Sciatic nerve (tissue), 2 donors: Measurements from ENCODE around the gene ADSL. TPM values are rescaled to one million over a fixed set of nuclear protein-coding genes. Genes with fewer than 3 reads are reported as not detected.
A peak's percentile ranks its signal among the peaks of the same experiment; 100 is the strongest.

Experiments
- ATAC-seq: fragments of 200-7000 bp; cut with Tn5 transposase; one replicate; pipeline ENCODE4 v1.9.1; 2020; ENCODE audit warnings: mild to moderate bottlenecking, moderate library complexity
- DNase-seq: peaks from one replicate; pipeline ENCODE4 v3.0.0-alpha.2; 2020; ENCODE audit warnings: low spot score
- intact Hi-C: fragments of 100-400 bp; cut with DNase I; formaldehyde crosslinking; loops from one replicate; pipeline ENCODE4 v1.14.2; 2022
- total RNA-seq: library from RNA; stranded (reverse); fragmentation: NEBNext Ultra II Directional; extraction: Animal tissue kit (Norgen Biotek cat#: 25700); gene quantifications from one replicate; pipeline ENCODE4 v1.2.1, GENCODE V29; 2021
- donor health status: DM: no; HTN: no; CAD: no.
- donor health status: DM: no; HTN: no; CAD: no.

The ADSL gene
- total RNA-seq, 1 donor from 2014 or later, result 32.8 TPM

DNA sequence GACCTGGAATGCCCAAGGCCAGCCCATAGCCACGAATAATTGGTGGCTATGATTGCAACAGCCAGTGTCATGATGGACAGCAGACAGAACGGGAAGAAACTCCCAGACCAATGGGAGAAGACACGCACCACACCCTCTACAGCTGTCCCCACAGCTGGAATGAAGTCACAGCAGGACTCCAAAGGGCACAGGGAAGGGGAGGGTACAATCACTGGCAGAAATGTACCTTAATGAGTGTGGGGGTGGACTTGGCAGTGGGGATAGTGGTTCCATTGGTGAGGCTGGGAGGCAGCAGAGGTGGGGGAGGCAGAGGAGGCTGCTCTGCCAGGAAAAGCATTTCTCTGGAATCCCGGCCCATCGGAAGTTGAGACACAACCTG lies 77.0 kb downstream of the ADSL start:
- intact Hi-C loops, result no loop called here
- ATAC-seq (no peak), DNase-seq (no peak)

DNA sequence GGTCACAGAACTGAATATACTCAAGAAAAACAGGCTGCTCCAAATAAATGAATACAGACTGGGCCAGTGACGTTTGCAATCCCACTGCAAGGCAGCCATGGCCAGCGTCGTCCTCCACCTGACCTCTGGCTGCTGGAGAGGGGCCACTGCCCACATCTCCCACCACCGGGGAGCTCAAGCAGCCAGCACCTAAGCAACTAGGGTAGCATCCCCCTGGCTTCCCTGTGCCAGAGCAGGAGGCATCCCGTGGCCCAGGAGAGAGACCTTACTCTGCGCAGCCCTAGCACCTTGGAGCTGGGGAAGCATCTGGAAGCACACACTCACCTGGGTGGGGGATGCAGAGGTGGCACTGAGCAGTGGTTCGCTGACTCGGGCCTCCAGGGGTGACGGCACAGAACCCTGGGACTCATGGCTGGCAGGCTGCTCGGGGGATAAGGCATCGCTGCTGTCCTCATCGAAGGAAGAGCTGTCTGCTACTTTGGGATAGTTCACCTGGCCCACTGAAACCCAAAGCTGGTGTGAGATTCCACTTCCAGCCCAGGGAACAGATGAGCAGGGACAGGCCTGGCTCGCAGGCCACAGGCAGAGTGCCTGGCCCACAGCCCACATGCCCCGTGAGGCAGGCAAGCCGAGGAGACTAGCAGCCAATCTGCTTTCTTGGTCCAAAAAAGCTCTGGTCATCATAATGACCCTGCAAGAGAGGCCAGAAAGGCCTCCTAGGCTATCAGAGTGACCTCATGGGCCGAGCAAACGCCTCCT lies 77.8 kb downstream of the ADSL start:
- DNase-seq (no peak), ATAC-seq (no peak)
- intact Hi-C loops, result no loop called here

DNA sequence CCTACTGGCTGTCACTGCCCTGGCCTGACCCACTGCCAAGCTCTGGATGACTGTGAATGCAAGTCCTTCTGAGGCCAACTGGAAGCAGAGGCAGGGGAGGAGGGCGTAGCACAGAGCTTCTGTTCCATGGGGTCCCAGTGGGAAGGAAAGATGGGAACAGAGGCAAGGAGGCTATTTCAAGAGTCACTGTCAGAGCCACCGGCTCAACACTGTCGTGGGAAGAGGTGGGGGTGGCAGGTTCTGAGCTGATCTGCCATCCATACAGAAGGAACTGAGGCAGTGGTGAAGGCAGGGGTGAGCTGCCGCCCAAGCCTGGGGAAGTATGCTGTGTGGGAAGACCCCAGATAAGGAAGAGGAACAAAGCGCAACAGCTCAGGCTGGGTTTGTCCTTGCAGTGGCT lies 78.8 kb downstream of the ADSL start:
- ATAC-seq, result no peak
- DNase-seq, result no peak
- intact Hi-C loops, result no loop called here

DNA sequence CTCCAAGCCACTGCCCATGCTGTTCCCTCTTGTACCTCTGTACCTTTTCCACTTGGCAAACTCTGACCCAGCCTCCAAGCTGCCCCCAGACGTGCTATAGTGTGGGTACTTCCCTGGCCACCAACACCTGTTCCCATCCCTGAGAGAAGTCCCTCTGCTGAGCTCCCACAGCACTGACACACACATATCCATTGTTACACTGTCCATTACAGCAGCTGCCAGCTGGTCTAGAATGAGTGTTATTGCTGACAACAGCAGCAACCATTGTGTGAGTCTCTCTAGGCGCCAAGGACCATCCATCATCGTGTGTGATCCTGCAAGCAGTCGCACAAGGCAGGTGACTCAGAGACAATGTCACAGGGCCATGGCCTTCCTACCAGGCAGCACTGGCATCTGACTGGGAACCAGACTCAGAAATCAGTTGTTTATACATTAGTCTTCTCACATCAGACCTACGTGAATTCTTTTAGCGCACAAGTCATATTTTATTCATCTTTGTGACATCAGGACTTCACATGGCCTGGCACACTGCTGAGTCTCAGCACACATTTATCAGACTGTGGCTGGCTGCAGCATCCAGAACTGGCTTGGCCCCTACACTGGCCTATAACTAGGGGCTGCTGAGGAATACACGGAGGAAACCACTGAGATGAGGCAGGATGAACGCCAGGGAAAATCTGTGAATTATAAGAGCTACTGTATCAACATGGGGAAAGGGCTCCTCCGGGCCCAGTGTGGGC lies 80.5 kb downstream of the ADSL start:
- intact Hi-C loops, result no loop called here
- ATAC-seq, result peak; percentile 60
- DNase-seq, result no peak

DNA sequence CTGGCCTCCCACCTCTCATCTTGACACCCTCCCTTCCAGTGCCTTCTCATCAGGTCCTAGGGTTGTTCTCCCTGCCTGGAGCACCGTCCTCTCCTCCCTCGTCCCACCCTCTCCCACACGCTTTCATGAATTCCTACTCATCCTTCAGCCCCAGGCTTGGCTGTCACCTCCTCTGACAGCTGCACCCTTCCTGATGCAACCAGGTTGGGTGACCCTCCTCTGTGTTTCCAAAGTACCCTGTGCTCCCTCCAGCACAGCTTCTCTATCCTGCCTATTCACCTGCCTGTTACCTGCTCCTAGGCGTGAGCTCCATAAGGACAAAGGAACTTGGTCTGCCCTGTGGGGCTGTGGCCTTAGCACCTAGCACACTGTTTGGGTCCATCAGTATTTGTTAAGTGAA lies 82.5 kb downstream of the ADSL start:
- peak; percentile 41 for DNase-seq
- no peak for ATAC-seq
- intact Hi-C loops, result no loop called here

DNA sequence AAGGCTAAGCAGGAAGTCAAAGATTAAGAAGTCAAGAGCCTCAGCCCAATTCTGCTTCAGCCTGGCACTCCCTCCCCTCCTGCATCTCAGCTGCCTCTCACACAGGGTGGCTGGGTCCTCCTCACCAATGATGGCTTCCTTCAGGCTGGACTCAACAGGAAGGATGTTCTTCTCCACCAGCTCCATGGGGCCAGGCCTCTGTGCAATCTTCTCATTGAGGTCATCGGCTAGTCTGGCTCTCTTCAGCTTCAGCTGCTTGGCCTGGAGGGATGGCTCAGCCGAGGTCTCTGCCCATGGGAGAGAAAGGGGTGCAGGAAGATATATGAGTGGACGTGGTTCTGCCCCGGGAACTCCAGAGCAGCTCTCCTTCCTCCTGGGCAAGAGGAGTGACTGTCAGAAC lies 83.2 kb downstream of the ADSL start:
- intact Hi-C loops, result no loop called here
- ATAC-seq, result no peak
- no peak for DNase-seq

DNA sequence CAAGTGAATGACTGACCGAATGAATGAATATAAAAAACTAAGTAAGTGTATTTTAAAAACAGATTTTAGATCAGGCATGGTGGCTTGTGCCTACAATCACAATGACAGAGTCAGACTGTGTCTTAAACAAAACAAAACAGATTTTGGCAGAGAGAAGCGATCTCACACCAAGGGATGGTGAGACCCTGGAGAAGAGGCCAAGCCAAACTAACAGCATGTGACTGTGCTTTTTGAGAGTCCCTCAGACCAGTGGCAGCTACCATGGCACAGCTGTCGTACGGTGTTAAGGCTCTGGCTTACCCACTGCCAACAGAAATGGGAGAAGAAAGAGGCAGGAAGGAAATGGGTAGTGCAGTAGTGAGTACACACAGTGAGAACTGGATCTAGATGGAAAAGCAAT lies 84.7 kb downstream of the ADSL start:
- no peak for DNase-seq
- ATAC-seq, result no peak
- intact Hi-C loops, result no loop called here

DNA sequence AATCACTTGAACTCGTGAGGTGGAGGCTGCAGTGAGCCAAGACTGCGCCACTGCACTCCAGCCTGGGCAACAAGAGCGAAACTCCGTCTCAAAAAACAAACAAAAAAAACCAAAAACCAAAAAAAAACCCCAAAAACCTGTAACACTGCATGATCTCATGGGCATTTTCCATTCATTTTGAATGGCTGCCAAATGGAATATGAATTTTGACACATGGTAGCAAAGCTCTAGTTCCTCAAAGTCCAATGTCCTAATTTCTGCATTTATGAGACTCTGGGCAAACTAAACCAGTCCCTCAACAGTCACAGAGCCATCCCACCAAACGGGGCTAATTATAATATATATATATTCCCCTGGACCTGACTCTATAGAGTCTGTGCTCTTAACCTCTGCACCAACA lies 85.9 kb downstream of the ADSL start:
- intact Hi-C loops, result no loop called here
- ATAC-seq (no peak), DNase-seq (no peak)

DNA sequence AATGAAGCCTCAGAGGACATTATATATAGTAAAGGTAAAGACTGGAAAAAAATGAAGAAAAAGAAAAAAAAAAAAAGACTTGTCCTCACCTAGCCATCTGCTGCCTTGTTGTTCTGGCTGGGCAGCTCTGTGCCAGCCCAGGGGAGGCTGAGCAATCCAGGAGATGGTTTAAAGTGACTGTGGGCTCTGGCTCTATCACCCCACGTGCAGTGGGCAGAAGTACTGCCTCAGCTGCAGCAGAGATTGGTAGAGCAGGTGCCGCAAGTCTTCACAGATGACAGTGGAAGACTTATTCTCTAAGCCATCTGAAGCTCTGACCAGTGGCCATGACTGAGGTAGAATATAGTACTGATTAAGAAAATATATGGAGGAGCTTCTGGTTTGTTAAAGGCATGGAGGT lies 86.3 kb downstream of the ADSL start:
- intact Hi-C loops, result no loop called here
- no peak for ATAC-seq

DNA sequence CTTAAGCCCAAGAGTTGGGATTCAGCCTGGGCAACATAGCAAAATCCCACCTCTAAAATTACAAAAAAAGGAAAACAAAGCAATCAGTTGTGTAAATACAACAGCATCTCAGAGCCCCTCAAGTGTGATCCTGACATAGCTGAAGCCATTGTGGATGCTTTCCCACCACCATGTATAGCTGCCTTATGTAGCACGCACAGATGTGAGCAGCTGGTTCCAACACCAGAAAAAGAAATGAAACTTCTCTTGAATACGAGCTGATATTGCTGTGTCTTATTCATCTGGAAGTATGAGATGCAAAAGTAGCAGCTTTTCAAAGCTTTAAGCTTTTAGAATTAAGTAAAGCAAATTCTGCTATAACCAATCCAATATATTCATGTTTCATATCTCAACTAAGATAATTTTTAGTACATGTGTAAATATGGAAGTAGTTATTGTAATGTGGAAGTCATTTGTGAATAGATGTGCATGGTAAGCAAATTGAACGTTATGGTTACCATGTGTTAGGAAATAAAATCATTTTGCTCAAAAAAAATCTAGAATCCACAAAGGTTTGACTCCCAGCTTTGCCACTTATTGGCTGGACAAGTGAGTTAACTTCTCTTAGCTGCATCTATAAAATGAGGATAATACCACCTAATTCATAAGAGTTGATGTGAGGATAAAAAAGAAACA lies 87.3 kb downstream of the ADSL start:
- ATAC-seq (no peak), DNase-seq (no peak)
- intact Hi-C loops, result no loop called here

More for the DNA sequence above, 86.3 kb downstream of the ADSL start:
- no peak for DNase-seq

DNA sequence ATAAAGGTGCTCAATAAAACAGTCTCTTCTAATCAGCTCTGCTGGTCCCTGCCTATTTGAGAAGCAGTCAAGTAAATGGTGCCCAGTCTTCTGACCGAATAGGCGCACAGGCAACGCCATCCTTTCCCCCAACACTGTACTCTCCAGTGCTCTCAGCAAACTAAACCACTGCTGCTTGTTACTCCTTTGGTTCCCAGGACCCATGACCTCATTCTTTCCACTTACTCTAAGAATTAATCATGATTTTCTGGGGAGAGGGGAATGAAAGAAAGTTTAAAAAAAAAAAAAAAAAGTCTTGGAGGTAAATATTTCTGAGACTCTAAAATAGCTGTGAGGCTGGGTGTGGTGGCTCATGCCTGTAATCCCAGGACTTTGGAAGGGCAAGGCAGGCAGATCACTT lies 87.8 kb downstream of the ADSL start:
- intact Hi-C loops, result no loop called here
- ATAC-seq (no peak), DNase-seq (no peak)

DNA sequence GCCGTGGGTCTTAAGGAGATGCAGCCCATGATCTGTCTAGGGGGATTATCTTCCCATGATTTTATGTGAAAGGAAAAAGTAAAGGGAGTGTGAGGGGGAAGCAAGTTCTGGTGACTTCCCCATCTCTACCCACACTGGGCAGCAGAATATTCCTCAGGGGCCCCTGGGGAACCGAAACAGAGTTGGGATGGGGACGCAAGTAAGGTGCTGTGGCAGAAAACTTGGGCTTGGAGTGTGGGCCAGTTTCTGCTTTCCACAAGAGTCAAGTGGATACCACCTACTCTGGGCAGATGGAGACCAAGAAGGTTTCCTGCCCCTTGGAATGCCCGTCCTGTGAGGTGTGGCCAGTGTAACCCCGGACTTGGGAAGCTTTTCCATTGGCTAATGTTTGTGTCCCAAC lies 88.4 kb downstream of the ADSL start:
- DNase-seq (no peak), ATAC-seq (no peak)
- intact Hi-C loops, result loop anchor here (5.0 kb wide), 1 partner anchor 213 kb away; no protein-coding TSS in a partner anchor

DNA sequence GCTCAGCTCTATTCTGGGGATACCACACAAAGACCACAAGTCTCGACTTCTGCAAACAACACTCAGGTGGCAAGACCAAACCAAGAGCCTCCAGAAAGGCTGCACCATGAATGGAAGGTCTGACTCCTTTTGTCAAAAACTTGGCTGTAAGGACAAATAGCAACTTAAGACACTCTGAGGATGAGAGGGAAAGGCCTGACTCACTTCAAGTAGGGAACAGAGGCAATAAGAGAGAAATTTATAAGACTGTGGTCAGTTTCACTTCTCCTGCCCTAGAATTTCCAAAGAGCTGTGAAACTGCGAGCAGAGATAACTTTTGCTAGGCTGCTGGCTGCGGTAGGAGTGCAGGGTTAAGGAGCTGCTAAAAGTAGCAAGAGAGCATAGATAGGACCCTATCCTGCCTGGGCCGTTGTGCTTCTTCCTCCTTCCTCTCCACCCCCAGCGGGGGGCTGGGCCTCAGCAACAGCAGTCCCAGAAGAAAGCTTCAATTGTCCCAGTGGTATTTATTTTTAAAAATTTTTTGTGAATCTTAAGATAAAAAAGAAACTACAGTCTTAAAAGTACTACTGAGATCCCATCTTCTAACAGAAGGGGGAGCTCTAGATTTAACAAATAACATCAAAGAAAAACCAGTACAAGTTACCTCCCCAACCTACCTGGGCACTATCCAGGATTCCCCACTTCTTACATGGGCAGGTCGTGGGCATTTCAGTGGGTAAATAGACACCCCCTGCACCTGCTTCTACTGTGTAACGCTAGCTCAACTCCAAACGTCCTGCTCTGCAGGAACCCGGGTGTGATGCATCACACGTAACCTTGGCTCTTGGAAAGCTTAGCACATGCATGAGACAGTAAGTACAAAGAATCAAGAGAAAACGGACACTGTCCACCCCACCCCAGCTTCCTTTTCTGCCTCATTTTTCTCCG lies 90.5 kb downstream of the ADSL start:
- intact Hi-C loops, result loop anchor here (5.0 kb wide), 1 partner anchor 211 kb away; no protein-coding TSS in a partner anchor
- no peak for DNase-seq
- ATAC-seq, result peak; percentile 82

Other genes with a start within 250 kb of the ADSL start
- 86.0 TPM for gene TNRC6B, start 168.6 kb upstream of the ADSL start, total RNA-seq
- gene SGSM3, start 24.1 kb downstream of the ADSL start, total RNA-seq, result 55.9 TPM